T-helper 2 cell treated with Interferon-gamma antibody and Interleukin-4, amounts not matched to agents 5 μg/mL and 100 μg/mL, for 36 hours (primary cell): Measurements from ENCODE around the gene PCYT1A.
"Not testable (repeated sequence)": the region's sequence is repeated elsewhere in the genome, so short reads cannot be mapped to it uniquely, and the experiment has no call there.

Source experiments
- DNase-seq: peaks from one replicate; pipeline ENCODE4 v3.0.0; 2021; ENCODE audit warnings: low spot score
- H3K27ac Mint-ChIP-seq: one replicate; pipeline ENCODE4 v1.8.0; 2021; ENCODE audit warnings: mild to moderate bottlenecking, mixed read lengths
- H3K27me3 Mint-ChIP-seq: one replicate; pipeline ENCODE4 v1.8.0; 2021; ENCODE audit warnings: low read depth, mixed read lengths
- H3K36me3 Mint-ChIP-seq: one replicate; pipeline ENCODE4 v1.8.0; 2021; ENCODE audit warnings: low read depth, mixed read lengths
- H3K4me1 Mint-ChIP-seq: one replicate; pipeline ENCODE4 v1.8.0; 2021; ENCODE audit warnings: low read depth, mixed read lengths
- H3K4me3 Mint-ChIP-seq: one replicate; pipeline ENCODE4 v1.8.0; 2022; ENCODE audit warnings: mild to moderate bottlenecking, moderate library complexity, mixed read lengths
- H3K9me3 Mint-ChIP-seq: one replicate; pipeline ENCODE4 v1.8.0; 2021; ENCODE audit warnings: mixed read lengths

Gene PCYT1A

GRCh38 chr3:196219194-196219969 is 68.1 kb downstream of the PCYT1A start:
- DNase-seq = peak; percentile 72
- H3K27ac Mint-ChIP-seq = peak overlapping the region; percentile 63
- peaks cover 3% of the 10 kb centered on the region for H3K27me3 Mint-ChIP-seq
- no peaks in the 10 kb centered on the region for H3K36me3 Mint-ChIP-seq
- no peaks in the 10 kb centered on the region for H3K9me3 Mint-ChIP-seq
- H3K4me1 Mint-ChIP-seq = peaks cover 13% of the 10 kb centered on the region
- H3K4me3 Mint-ChIP-seq = peak overlapping the region; percentile 85

GRCh38 chr3:196218155-196218712 is 69.3 kb downstream of the PCYT1A start:
- no peak overlapping the region for H3K4me3 Mint-ChIP-seq
- H3K9me3 Mint-ChIP-seq = no peaks in the 10 kb centered on the region
- no peak overlapping the region for H3K27ac Mint-ChIP-seq
- peaks cover 13% of the 10 kb centered on the region for H3K4me1 Mint-ChIP-seq
- DNase-seq = no peak
- H3K27me3 Mint-ChIP-seq = peaks cover 3% of the 10 kb centered on the region
- H3K36me3 Mint-ChIP-seq = no peaks in the 10 kb centered on the region

GRCh38 chr3:196217307-196218154 is 70.0 kb downstream of the PCYT1A start:
- peak overlapping the region; percentile 74 for H3K27ac Mint-ChIP-seq
- H3K9me3 Mint-ChIP-seq = no peaks in the 10 kb centered on the region
- H3K4me1 Mint-ChIP-seq = peaks cover 13% of the 10 kb centered on the region
- H3K36me3 Mint-ChIP-seq = no peaks in the 10 kb centered on the region
- no peak for DNase-seq
- H3K4me3 Mint-ChIP-seq = peak overlapping the region; percentile 24
- H3K27me3 Mint-ChIP-seq = no peaks in the 10 kb centered on the region

GRCh38 chr3:196216681-196217211 is 70.8 kb downstream of the PCYT1A start:
- H3K27me3 Mint-ChIP-seq = no peaks in the 10 kb centered on the region
- no peak overlapping the region for H3K27ac Mint-ChIP-seq
- DNase-seq = no peak
- no peaks in the 10 kb centered on the region for H3K36me3 Mint-ChIP-seq
- no peaks in the 10 kb centered on the region for H3K9me3 Mint-ChIP-seq
- peaks cover 13% of the 10 kb centered on the region for H3K4me1 Mint-ChIP-seq
- no peak overlapping the region for H3K4me3 Mint-ChIP-seq

- Mint-ChIP-seq H3K4me3 (peak within 1 kb of the TSS; percentile 24), H3K36me3 (no peaks in the 10 kb centered on the region), H3K27me3 (no peaks in the 10 kb centered on the region), H3K4me1 (peaks cover 13% of the 10 kb centered on the region), H3K27ac (peak within 1 kb of the TSS; percentile 74), H3K9me3 (no peaks in the 10 kb centered on the region)
- DNase-seq = no peak
Measured at GRCh38 chr3:196216089-196216564, 71.4 kb downstream of the PCYT1A start, which contains the start of gene SLC51A. Gene SLC51A, plus strand, starts transcription at chr3:196216534. Its CDS starts 179 bp downstream, at chr3:196216713.

GRCh38 chr3:196215493-196216020 is 72.0 kb downstream of the PCYT1A start:
- peaks cover 13% of the 10 kb centered on the region for H3K4me1 Mint-ChIP-seq
- H3K27me3 Mint-ChIP-seq = no peaks in the 10 kb centered on the region
- DNase-seq = no peak
- H3K27ac Mint-ChIP-seq = no peak overlapping the region
- H3K9me3 Mint-ChIP-seq = no peaks in the 10 kb centered on the region
- H3K4me3 Mint-ChIP-seq = no peak overlapping the region
- H3K36me3 Mint-ChIP-seq = no peaks in the 10 kb centered on the region

GRCh38 chr3:196214783-196215441 is 72.6 kb downstream of the PCYT1A start:
- Mint-ChIP-seq H3K27me3 (peaks cover 2% of the 10 kb centered on the region), H3K4me3 (no peak overlapping the region), H3K9me3 (no peaks in the 10 kb centered on the region), H3K4me1 (peaks cover 13% of the 10 kb centered on the region), H3K27ac (no peak overlapping the region), H3K36me3 (no peaks in the 10 kb centered on the region)
- no peak for DNase-seq

GRCh38 chr3:196210673-196211556 is 76.6 kb downstream of the PCYT1A start, which contains the start of gene ZDHHC19:
Gene ZDHHC19, minus strand, starts transcription at chr3:196211400. Its CDS starts 85 bp downstream, at chr3:196211315.
- H3K36me3 Mint-ChIP-seq = no peaks in the 10 kb centered on the region
- H3K27ac Mint-ChIP-seq = no peak within 1 kb of the TSS
- peaks cover 10% of the 10 kb centered on the region for H3K27me3 Mint-ChIP-seq
- H3K9me3 Mint-ChIP-seq = no peaks in the 10 kb centered on the region
- peaks cover 8% of the 10 kb centered on the region for H3K4me1 Mint-ChIP-seq
- H3K4me3 Mint-ChIP-seq = no peak within 1 kb of the TSS
- DNase-seq = no peak

- not testable (repeated sequence) for H3K9me3 Mint-ChIP-seq, DNase-seq, H3K4me3 Mint-ChIP-seq, H3K27ac Mint-ChIP-seq, H3K36me3 Mint-ChIP-seq
- peaks cover 14% of the 10 kb centered on the region for H3K27me3 Mint-ChIP-seq
- peaks cover 11% of the 10 kb centered on the region for H3K4me1 Mint-ChIP-seq
Measured at GRCh38 chr3:196209944-196210672, 77.4 kb downstream of the PCYT1A start.

GRCh38 chr3:196208942-196209695 is 78.4 kb downstream of the PCYT1A start:
- peak overlapping the region; percentile 70 for H3K4me3 Mint-ChIP-seq
- H3K36me3 Mint-ChIP-seq = no peaks in the 10 kb centered on the region
- H3K27me3 Mint-ChIP-seq = peaks cover 19% of the 10 kb centered on the region
- H3K4me1 Mint-ChIP-seq = peaks cover 11% of the 10 kb centered on the region
- no peak overlapping the region for H3K27ac Mint-ChIP-seq
- DNase-seq = no peak
- no peaks in the 10 kb centered on the region for H3K9me3 Mint-ChIP-seq

GRCh38 chr3:196207833-196208607 is 79.5 kb downstream of the PCYT1A start:
- Mint-ChIP-seq H3K4me1 (peaks cover 11% of the 10 kb centered on the region), H3K27me3 (peaks cover 19% of the 10 kb centered on the region), H3K9me3 (no peaks in the 10 kb centered on the region), H3K4me3 (peak overlapping the region; percentile 83), H3K27ac (peak overlapping the region; percentile 55), H3K36me3 (no peaks in the 10 kb centered on the region)
- DNase-seq = no peak
